B cell (primary cell): Measurements from ENCODE around the gene ZNF438. TPM values are rescaled to one million over a fixed set of nuclear protein-coding genes. Genes with fewer than 3 reads are reported as not detected.

Source experiments
- ATAC-seq: fragments of 200-7000 bp; cut with Tn5 transposase; one replicate; pipeline ENCODE4 v1.10.0; 2021; ENCODE audit warnings: low read depth, mild to moderate bottlenecking, moderate number of reproducible peaks, moderate library complexity
- CTCF ChIA-PET: fragments of 350-600 bp; sonication (Branson Sonifier 250); formaldehyde crosslinking; loops from one replicate; lab custom pipeline; 2021; ENCODE audit warnings: antibody characterized with exemption, inconsistent platforms; lab: Charles Lee
- POLR2A ChIA-PET: fragments of 350-600 bp; sonication (Branson Sonifier 250); formaldehyde crosslinking; loops from one replicate; lab custom pipeline; 2021; ENCODE audit warnings: antibody characterized with exemption; lab: Charles Lee
- DNase-seq: peaks from one replicate; pipeline ENCODE4 v3.0.0; 2013
- H2AFZ ChIP-seq: 2 replicates; pipeline ENCODE4 v1.6.1; 2012; ENCODE audit warnings: mild to moderate bottlenecking, low read depth, low read length; ENCODE audit not compliant: insufficient read depth, poor library complexity, severe bottlenecking
- H3K27ac ChIP-seq, 2 donors: 1 replicate in 1 of 2; 2 replicates in 1 of 2; pipeline ENCODE4 v1.5.1; 2012 to 2013; ENCODE audit warnings: low read length in 2 of 2, mild to moderate bottlenecking in 2 of 2, moderate library complexity in 1 of 2
- H3K27me3 ChIP-seq, 4 experiments: fragments of 200-600 bp in 1 of 4; sonication (generic) in 1 of 4; replicated peaks in 1 of 4; 1 replicate in 2 of 4; 2 replicates in 2 of 4; pipeline versions ENCODE4 v1.6.1 to v1.7.0; 2013 to 2016; ENCODE audit warnings: low read length in 3 of 4, mild to moderate bottlenecking in 2 of 4, mixed read lengths in 1 of 4, moderate library complexity in 1 of 4; ENCODE audit not compliant: insufficient read depth in 4 of 4, control insufficient read depth in 3 of 4; ENCODE audit errors: control extremely low read depth in 1 of 4
- H3K36me3 ChIP-seq, 2 experiments: replicated peaks in 1 of 2; 1 replicate in 1 of 2; 2 replicates in 1 of 2; pipeline versions ENCODE4 v1.6.1 to v1.7.1; 2013; ENCODE audit warnings: low read length in 1 of 2; ENCODE audit not compliant: insufficient read depth in 2 of 2, control insufficient read depth in 1 of 2; ENCODE audit errors: control extremely low read depth in 1 of 2, extremely low read depth in 1 of 2
- H3K4me1 ChIP-seq, 2 donors: fragments of 200-600 bp in 1 of 2; sonication (generic) in 1 of 2; 1 replicate in 1 of 2; 2 replicates in 1 of 2; pipeline versions ENCODE4 v1.5.1 to v1.6.1; 2013 to 2017; ENCODE audit warnings: low read length in 2 of 2; ENCODE audit not compliant: control insufficient read depth in 2 of 2, insufficient read depth in 2 of 2
- H3K4me2 ChIP-seq: replicated peaks from 2 replicates; pipeline ENCODE3; 2012; ENCODE audit warnings: mild to moderate bottlenecking, low read depth, low read length; ENCODE audit not compliant: poor library complexity, severe bottlenecking
- H3K4me3 ChIP-seq, 5 experiments: fragments of 200-600 bp in 1 of 5; sonication (generic) in 1 of 5; 1 replicate in 3 of 5; 2 replicates in 2 of 5; pipeline versions ENCODE4 v1.5.1 to v1.7.0; 2011 to 2016; ENCODE audit warnings: low read length in 4 of 5, mild to moderate bottlenecking in 4 of 5, low read depth in 2 of 5, control low read depth in 1 of 5, moderate library complexity in 1 of 5; ENCODE audit not compliant: insufficient read depth in 1 of 5; ENCODE audit errors: control extremely low read depth in 1 of 5, extremely low read depth in 1 of 5
- H3K79me2 ChIP-seq: fragments of 200-600 bp; sonication (generic); one replicate; pipeline ENCODE4 v1.6.0; 2016; ENCODE audit warnings: low read length; ENCODE audit not compliant: control insufficient read depth, insufficient read depth
- H3K9ac ChIP-seq: fragments of 200-600 bp; sonication (generic); 2 replicates; pipeline ENCODE4 v1.6.1; 2017; ENCODE audit warnings: mild to moderate bottlenecking, low read length, moderate library complexity
- H3K9me3 ChIP-seq, 3 donors: one replicate each; pipeline versions ENCODE4 v1.6.1 to v1.7.1; 2013; ENCODE audit warnings: low read length in 2 of 3; ENCODE audit not compliant: control insufficient read depth in 2 of 3, insufficient read depth in 1 of 3; ENCODE audit errors: control extremely low read depth in 1 of 3
- H4K20me1 ChIP-seq: 2 replicates; pipeline ENCODE4 v1.6.0; 2012; ENCODE audit warnings: mild to moderate bottlenecking, low read length; ENCODE audit not compliant: insufficient read depth, control insufficient read depth, poor library complexity, severe bottlenecking
- H3K27ac Mint-ChIP-seq: one replicate; pipeline ENCODE4 v1.8.0; 2021; ENCODE audit warnings: mixed read lengths
- H3K27me3 Mint-ChIP-seq: one replicate; pipeline ENCODE4 v1.8.0; 2021; ENCODE audit warnings: mixed read lengths
- H3K4me1 Mint-ChIP-seq: one replicate; pipeline ENCODE4 v1.8.0; 2021; ENCODE audit warnings: mixed read lengths
- H3K4me3 Mint-ChIP-seq: one replicate; pipeline ENCODE4 v1.8.0; 2021; ENCODE audit warnings: mixed read lengths
- H3K9me3 Mint-ChIP-seq: one replicate; pipeline ENCODE4 v1.8.0; 2022; ENCODE audit warnings: mixed read lengths; ENCODE audit not compliant: insufficient read depth
- CTCF ChIP-seq: fragments of 200-600 bp; IDR thresholded peaks from one replicate; pipeline ENCODE4 v1.8.0; 2022; ENCODE audit warnings: antibody characterized with exemption, mild to moderate bottlenecking
- EZH2 ChIP-seq: IDR thresholded peaks from 2 replicates; pipeline ENCODE4 v1.6.1; 2012; ENCODE audit warnings: borderline replicate concordance, low read depth, mild to moderate bottlenecking, moderate library complexity, low read length; ENCODE audit not compliant: insufficient read depth, poor library complexity, severe bottlenecking
- WGBS: methylation state at CpG from one replicate; pipeline ENCODE4 v1.1.5; 2013; ENCODE audit warnings: missing lambda C conversion rate; ENCODE audit not compliant: insufficient coverage; 5-methylcytosine and 5-hydroxymethylcytosine counted together
- intact Hi-C: fragments of 100-400 bp; cut with micrococcal nuclease; formaldehyde crosslinking; loops from one replicate; pipeline ENCODE4 v1.10.0; 2022
- polyA plus RNA-seq: library from polyadenylated mRNA; depleted of rRNA; stranded (reverse); fragments of >200 nt; gene quantifications from 2 replicates; pipeline ENCODE4 v1.2.3, GENCODE V29; 2012
- total RNA-seq, 2 donors: library from RNA; stranded (reverse); fragments of 120-200 nt in 1 of 2; gene quantifications; 1 replicate in 1 of 2; 2 replicates in 1 of 2; pipeline versions ENCODE4 v1.2.3 to v1.2.4, GENCODE V29; 2013 to 2022

ZNF438 gene
- total and polyA plus RNA-seq, 2 donors (not counting 1 experiment from before 2014, with no cell fraction given): 2.0 to 3.7 TPM

- no peak overlapping the region for H3K27ac ChIP-seq
- POLR2A ChIA-PET: no interaction called here
- DNase-seq (no peak), ATAC-seq (no peak)
- intact Hi-C loops: no loop called here
- H3K27ac Mint-ChIP-seq: no peak overlapping the region
- no peak overlapping the region for H3K4me3 ChIP-seq
- H4K20me1 ChIP-seq: no peaks in the 10 kb centered on the region
- no peak overlapping the region for H3K4me2 ChIP-seq
- TF ChIP-seq CTCF (no peak), EZH2 (no peak)
- H3K4me1 Mint-ChIP-seq: peaks cover 8% of the 10 kb centered on the region
- H3K9me3 Mint-ChIP-seq: peaks cover 6% of the 10 kb centered on the region
- WGBS: no CpG with 5 or more reads among the region's 2 CpGs
- no peaks in the 10 kb centered on the region for H3K79me2 ChIP-seq
- no peak overlapping the region for H2AFZ ChIP-seq
- peaks cover 11 to 29% (median 21%) of the 10 kb centered on the region in 3 donors for H3K9me3 ChIP-seq
- H3K4me1 ChIP-seq: peaks cover 6 to 15% of the 10 kb centered on the region in 2 donors
- H3K4me3 Mint-ChIP-seq: no peak overlapping the region
- no peaks in the 10 kb centered on the region for H3K27me3 ChIP-seq
- CTCF ChIA-PET: no interaction called here
- H3K9ac ChIP-seq: no peak overlapping the region
- H3K36me3 ChIP-seq: peaks cover 0 to 1% of the 10 kb centered on the region in 2 experiments
- H3K27me3 Mint-ChIP-seq: no peaks in the 10 kb centered on the region
Measured at GRCh38 chr10:30978843-30979242, 52.8 kb downstream of the ZNF438 start.

- Mint-ChIP-seq H3K27me3 (no peaks in the 10 kb centered on the region), H3K4me3 (no peak overlapping the region), H3K27ac (no peak overlapping the region), H3K4me1 (peaks cover 1% of the 10 kb centered on the region), H3K9me3 (no peaks in the 10 kb centered on the region)
- CTCF ChIA-PET: no interaction called here
- WGBS: 95% methylated on average over 7 of the region's 8 CpGs
- H3K27ac ChIP-seq: no peak overlapping the region
- no peaks in the 10 kb centered on the region for H3K27me3 ChIP-seq
- no peak for DNase-seq
- no peak overlapping the region for H2AFZ ChIP-seq
- H3K36me3 ChIP-seq: peaks cover 0 to 1% of the 10 kb centered on the region in 2 experiments
- H4K20me1 ChIP-seq: no peaks in the 10 kb centered on the region
- ATAC-seq: no peak
- H3K9ac ChIP-seq: no peak overlapping the region
- peaks cover 11 to 15% (median 14%) of the 10 kb centered on the region in 3 donors for H3K9me3 ChIP-seq
- intact Hi-C loops: no loop called here
- peaks cover 0 to 7% of the 10 kb centered on the region in 2 donors for H3K4me1 ChIP-seq
- no peak overlapping the region for H3K4me2 ChIP-seq
- H3K4me3 ChIP-seq: no peak overlapping the region
- POLR2A ChIA-PET: no interaction called here
- H3K79me2 ChIP-seq: no peaks in the 10 kb centered on the region
- TF ChIP-seq EZH2 (no peak), CTCF (no peak)
Measured at GRCh38 chr10:30977385-30977784, 54.3 kb downstream of the ZNF438 start.
